ENCODE results near the gene TCL1A.
"Not testable (repeated sequence)": the region's sequence is repeated elsewhere in the genome, so short reads cannot be mapped to it uniquely, and the experiment has no call there.

Gene TCL1A

DNA sequence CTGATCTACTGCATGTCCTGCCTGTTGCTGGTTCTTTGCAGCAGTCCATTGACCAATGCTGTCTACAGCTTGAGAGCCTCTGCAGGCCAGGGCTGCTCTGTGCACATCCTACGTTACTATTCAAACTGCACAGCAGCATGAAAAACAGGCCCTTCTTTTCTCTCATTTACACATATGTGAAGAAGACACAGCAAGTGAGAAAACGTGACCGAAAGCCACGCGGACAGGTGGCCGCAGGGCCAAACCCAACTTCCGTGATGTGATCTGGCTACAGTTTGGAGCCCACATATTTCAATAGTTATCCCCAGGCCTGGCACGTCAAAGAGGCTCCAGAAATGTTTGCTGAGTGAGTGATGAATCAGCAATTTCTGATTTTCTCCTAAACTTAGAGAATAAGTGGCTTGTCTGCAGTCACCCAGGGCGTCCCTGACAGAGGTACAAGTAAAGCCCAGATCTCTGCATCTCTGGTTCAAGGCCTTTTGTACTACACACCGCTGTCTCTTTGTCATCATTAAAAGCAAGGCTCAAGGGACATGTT lies 45.6 kb downstream of the TCL1A start:
- Histone ChIP-seq H3K9ac (ENCODE audit: low read depth, low read length) (no peak overlapping the region), H3K9me3 (ENCODE audit: insufficient read depth, low read depth, low read length) (no peaks in the 10 kb centered on the region), H3K4me1 (ENCODE audit: insufficient read depth, low read length) (peaks cover 6% of the 10 kb centered on the region; the same call in 1 of the 2 replicates), H3K4me3 (ENCODE audit: low read length) (no peak overlapping the region), H3K27ac (ENCODE audit: low read length) (no peak overlapping the region), H3K27me3 (ENCODE audit: insufficient read depth, low read length) (peaks cover 22% of the 10 kb centered on the region; the same call in 1 of the 2 replicates), H3K36me3 (ENCODE audit: insufficient read depth, low read depth, low read length) (no peaks in the 10 kb centered on the region)

DNA sequence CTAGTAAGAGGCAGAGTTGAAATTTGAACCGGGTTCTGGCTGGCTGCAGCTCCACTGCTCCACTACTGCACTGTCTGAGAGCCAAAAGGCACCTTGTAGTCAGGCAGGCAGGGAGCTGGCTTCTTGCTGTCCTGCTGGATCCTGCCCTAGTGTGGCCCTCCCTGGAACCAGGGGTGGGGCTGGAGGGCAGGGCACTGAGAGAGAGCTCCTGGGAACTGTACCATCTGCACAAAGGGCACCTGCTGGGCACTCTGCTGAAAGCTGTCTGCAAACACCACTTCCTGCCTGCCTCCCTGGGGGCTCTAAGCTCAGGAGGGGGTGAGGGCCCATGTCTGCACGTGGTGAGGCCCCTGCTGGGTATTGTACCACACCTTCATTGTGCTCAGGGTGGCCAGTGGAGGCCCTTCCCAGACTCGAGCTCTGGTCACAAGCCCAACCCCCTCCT lies 46.7 kb downstream of the TCL1A start:
- Histone ChIP-seq H3K4me3 (ENCODE audit: low read length) (no peak overlapping the region), H3K27ac (ENCODE audit: low read length) (no peak overlapping the region), H3K4me1 (ENCODE audit: insufficient read depth, low read length) (peaks cover 11% of the 10 kb centered on the region; the same call in 1 of the 2 replicates), H3K27me3 (ENCODE audit: insufficient read depth, low read length) (peaks cover 22% of the 10 kb centered on the region; the same call in 1 of the 2 replicates), H3K9me3 (ENCODE audit: insufficient read depth, low read depth, low read length) (no peaks in the 10 kb centered on the region), H3K36me3 (ENCODE audit: insufficient read depth, low read depth, low read length) (no peaks in the 10 kb centered on the region), H3K9ac (ENCODE audit: low read depth, low read length) (no peak overlapping the region)

DNA sequence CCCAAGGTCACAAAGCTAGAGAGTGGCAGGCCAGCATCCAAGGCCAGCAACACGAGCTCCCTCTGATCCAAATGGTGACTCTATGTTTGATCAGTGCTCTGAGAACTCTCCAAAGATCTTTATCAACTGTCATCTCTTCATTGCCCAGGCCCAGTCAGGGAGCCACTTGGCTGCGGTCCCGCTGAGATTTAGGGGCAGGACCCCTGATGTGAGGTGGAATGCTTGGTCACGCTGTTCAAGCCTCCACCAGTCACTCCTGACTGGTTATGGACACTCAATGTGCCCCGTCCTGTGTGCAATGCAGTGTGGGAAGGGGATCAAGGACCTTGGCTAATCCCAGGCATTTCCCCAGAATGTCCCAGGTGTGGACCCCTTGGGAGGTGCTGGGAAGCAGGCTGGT lies 47.5 kb downstream of the TCL1A start:
- Histone ChIP-seq H3K27ac (ENCODE audit: low read length) (no peak overlapping the region), H3K9me3 (ENCODE audit: insufficient read depth, low read depth, low read length) (no peaks in the 10 kb centered on the region), H3K27me3 (ENCODE audit: insufficient read depth, low read length) (peaks cover 22% of the 10 kb centered on the region; the same call in 1 of the 2 replicates), H3K36me3 (ENCODE audit: insufficient read depth, low read depth, low read length) (no peaks in the 10 kb centered on the region), H3K9ac (ENCODE audit: low read depth, low read length) (no peak overlapping the region), H3K4me1 (ENCODE audit: insufficient read depth, low read length) (peaks cover 11% of the 10 kb centered on the region; the same call in 1 of the 2 replicates), H3K4me3 (ENCODE audit: low read length) (no peak overlapping the region)

DNA sequence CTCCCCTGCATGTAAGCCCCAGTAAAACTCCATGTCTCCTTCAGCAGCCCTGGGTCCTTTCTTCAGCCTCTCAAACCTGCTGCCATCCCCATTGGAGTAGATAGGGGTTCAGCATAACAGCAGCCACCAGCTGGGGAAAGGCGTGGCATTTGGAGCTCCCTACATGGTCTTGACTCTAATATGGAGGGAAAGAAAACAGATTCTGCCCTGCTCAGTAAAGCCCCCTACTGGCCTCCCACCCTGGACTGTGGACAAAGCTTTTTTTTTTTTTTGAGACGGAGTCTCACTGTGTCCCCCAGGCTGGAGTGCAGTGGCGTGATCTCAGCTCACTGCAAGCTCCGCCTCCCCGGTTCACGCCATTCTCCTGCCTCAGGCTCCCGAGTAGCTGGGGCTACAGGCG lies 48.4 kb downstream of the TCL1A start:
- H3K9ac ChIP-seq (ENCODE audit: low read depth, low read length); H3K36me3 ChIP-seq (ENCODE audit: insufficient read depth, low read depth, low read length); H3K27ac ChIP-seq (ENCODE audit: low read length); H3K4me3 ChIP-seq (ENCODE audit: low read length); H3K9me3 ChIP-seq (ENCODE audit: insufficient read depth, low read depth, low read length): not testable (repeated sequence)
- Histone ChIP-seq H3K27me3 (ENCODE audit: insufficient read depth, low read length) (peaks cover 15% of the 10 kb centered on the region; the same call in 1 of the 2 replicates), H3K4me1 (ENCODE audit: insufficient read depth, low read length) (peaks cover 11% of the 10 kb centered on the region; the same call in 1 of the 2 replicates)

DNA sequence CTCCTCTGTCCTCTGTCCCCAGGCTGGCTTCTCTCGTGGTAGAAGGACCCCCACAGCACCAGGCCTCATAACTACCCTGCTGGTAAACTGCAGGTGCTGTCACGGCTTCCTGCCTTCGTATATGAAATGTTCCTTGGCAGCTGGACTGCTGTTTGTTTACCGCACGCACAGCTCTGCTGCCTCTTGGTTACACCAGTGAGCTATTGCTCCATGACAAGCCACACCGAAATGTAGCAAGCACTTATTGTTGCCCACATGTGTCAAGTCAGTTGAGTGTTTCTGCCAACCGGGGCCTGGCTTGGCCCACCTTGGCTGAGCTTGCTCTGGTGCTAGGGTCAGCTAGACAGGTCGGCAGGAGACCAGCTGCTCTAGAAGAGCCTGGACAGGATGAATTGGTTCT lies 49.4 kb downstream of the TCL1A start:
- Histone ChIP-seq H3K4me1 (ENCODE audit: insufficient read depth, low read length) (peaks cover 11% of the 10 kb centered on the region; the same call in 1 of the 2 replicates), H3K27ac (ENCODE audit: low read length) (no peak overlapping the region), H3K27me3 (ENCODE audit: insufficient read depth, low read length) (peaks cover 10% of the 10 kb centered on the region; the same call in 1 of the 2 replicates), H3K36me3 (ENCODE audit: insufficient read depth, low read depth, low read length) (no peaks in the 10 kb centered on the region), H3K4me3 (ENCODE audit: low read length) (no peak overlapping the region), H3K9me3 (ENCODE audit: insufficient read depth, low read depth, low read length) (no peaks in the 10 kb centered on the region), H3K9ac (ENCODE audit: low read depth, low read length) (no peak overlapping the region)

DNA sequence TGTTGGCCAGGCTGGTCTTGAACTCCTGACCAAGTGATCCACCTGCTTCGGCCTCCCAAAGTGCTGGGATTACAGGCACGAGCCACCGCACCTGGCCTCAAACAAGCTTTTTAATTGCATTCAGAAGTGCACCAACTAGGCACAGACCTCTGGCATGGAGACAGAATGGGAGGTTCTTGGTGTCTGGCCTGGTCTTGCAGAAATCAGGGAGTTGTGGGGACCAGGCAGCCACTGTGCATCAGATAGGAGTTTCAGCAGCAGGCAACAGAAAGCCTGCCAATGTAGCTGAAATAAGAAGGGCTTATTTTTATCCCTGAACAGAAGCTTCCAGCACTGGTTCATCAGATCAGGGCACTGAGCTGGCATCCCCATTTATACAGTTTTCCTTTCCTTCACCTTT lies 49.9 kb downstream of the TCL1A start:
- Histone ChIP-seq H3K4me3 (ENCODE audit: low read length) (no peak overlapping the region), H3K9me3 (ENCODE audit: insufficient read depth, low read depth, low read length) (no peaks in the 10 kb centered on the region), H3K9ac (ENCODE audit: low read depth, low read length) (no peak overlapping the region), H3K36me3 (ENCODE audit: insufficient read depth, low read depth, low read length) (no peaks in the 10 kb centered on the region), H3K27ac (ENCODE audit: low read length) (no peak overlapping the region), H3K4me1 (ENCODE audit: insufficient read depth, low read length) (peaks cover 11% of the 10 kb centered on the region; the same call in 1 of the 2 replicates), H3K27me3 (ENCODE audit: insufficient read depth, low read length) (peaks cover 10% of the 10 kb centered on the region; the same call in 1 of the 2 replicates)

DNA sequence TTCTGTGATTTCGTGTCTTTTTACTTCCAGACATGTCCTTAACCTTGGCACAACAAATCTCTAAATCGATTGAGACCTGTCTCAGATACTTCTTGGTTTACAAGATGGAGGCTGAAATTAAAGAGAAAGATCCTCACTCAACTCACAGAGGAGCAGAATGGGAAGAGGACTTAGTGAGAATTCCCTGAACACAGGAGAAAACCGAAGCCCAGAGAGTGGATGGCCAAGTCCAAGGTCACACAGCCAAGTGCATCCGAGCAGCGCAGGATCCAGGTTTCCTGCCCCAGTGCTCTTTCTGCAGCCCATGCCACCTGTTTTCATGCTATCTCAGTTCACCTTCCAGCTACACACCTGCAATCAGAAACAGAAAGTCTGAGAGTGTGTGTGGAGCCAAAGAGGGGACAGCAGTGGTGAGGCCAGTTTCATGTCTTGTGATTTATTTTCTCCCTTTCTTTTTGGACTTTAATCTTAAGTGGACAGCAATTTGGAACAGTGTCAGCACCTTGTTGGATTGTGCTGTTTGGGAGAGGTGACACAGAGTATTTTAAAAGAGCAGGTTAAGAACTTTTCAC lies 50.6 kb downstream of the TCL1A start:
- no peak overlapping the region for H3K4me3 ChIP-seq (ENCODE audit: low read length)
- H3K9ac ChIP-seq (ENCODE audit: low read depth, low read length), result no peak overlapping the region
- no peaks in the 10 kb centered on the region for H3K36me3 ChIP-seq (ENCODE audit: insufficient read depth, low read depth, low read length)
- H3K4me1 ChIP-seq (ENCODE audit: insufficient read depth, low read length), result peaks cover 11% of the 10 kb centered on the region; the same call in 1 of the 2 replicates
- no peak overlapping the region for H3K27ac ChIP-seq (ENCODE audit: low read length)
- H3K27me3 ChIP-seq (ENCODE audit: insufficient read depth, low read length), result peaks cover 2% of the 10 kb centered on the region; the same call in 1 of the 2 replicates
- H3K9me3 ChIP-seq (ENCODE audit: insufficient read depth, low read depth, low read length), result no peaks in the 10 kb centered on the region

DNA sequence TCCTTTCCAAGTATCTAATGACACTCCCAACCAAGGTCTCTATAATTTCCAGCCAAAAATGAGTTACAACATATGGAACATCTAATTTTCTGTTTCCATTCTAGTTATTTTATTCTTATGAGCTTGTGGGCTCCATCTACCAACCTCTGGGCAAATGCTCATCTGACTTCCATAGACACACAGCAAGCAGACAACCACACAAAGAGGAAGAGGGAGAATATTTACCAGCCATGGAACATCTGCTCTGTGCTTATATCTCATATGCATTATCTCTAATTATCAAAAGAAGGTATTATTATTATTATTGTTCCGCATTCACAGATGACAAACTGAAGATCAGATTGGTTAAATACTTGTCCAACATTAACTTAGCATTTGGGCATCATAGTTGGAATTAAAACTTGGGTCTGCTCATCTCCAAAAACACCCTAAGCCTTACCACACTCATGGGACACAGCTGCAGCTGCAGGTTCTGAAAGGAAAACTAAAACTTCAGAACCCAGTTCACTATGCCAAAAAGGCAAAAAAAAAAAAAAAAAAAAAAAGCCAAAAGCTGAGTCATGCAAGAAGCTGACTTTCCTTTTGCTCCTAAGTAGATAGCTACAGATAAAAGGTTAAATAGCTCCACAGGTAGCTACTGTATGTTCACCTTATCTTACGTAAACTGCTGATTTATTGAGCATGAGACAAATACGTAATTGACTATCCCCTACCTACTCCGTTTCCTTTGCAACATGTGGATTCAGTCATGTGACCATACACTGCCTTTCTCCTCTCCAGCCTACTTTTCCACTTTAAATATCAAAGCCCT lies 51.3 kb downstream of the TCL1A start:
- Histone ChIP-seq H3K4me3 (ENCODE audit: low read length) (no peak overlapping the region), H3K27ac (ENCODE audit: low read length) (no peak overlapping the region), H3K9ac (ENCODE audit: low read depth, low read length) (no peak overlapping the region), H3K36me3 (ENCODE audit: insufficient read depth, low read depth, low read length) (no peaks in the 10 kb centered on the region), H3K4me1 (ENCODE audit: insufficient read depth, low read length) (peaks cover 12% of the 10 kb centered on the region; the same call in 1 of the 2 replicates), H3K27me3 (ENCODE audit: insufficient read depth, low read length) (no peaks in the 10 kb centered on the region; the same call in 1 of the 2 replicates), H3K9me3 (ENCODE audit: insufficient read depth, low read depth, low read length) (no peaks in the 10 kb centered on the region)

DNA sequence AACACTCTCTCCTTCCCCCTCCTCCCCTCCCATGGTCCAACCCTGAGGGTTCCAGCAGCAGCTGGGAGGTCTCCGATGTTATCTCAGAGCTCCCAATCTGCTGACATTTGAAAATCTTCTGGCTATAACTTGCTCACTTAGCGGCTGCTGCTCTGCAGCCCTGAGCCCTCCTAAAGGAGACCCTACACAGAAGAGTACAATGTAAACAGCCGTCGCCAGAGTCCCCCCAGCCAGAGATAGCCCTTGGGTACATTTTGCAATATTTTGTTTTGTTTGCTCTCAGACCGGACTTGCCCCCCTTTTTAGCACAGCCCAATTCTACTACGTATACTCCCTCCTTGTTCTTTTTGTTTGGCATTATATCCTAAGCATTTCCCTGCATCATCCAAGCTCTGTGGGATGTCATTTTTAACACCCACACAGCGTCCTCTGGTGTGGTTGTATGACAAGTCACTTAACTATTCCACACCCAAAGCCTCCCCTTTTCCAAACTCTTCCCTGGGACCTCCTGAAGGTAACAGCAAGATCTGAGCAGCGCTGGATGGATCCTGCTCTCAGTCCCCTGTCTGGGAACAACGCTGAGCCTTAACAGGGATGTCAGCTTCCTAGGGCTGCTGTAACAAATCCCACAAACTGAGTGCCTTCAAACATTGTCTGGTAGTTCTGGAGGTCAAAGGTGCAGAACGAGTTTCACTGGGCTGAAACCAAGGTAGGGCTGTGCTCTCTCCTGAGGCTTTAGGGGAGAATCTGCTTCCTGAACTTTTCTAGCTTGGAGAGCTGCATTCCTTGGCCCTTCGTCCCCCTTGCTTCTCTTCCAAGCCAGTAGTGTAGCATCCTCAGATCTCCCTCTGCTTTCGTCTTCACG lies 53.0 kb downstream of the TCL1A start:
- Histone ChIP-seq H3K27ac (ENCODE audit: low read length) (no peak overlapping the region), H3K27me3 (ENCODE audit: insufficient read depth, low read length) (no peaks in the 10 kb centered on the region; the same call in 1 of the 2 replicates), H3K4me3 (ENCODE audit: low read length) (no peak overlapping the region), H3K9ac (ENCODE audit: low read depth, low read length) (no peak overlapping the region), H3K36me3 (ENCODE audit: insufficient read depth, low read depth, low read length) (no peaks in the 10 kb centered on the region), H3K4me1 (ENCODE audit: insufficient read depth, low read length) (peaks cover 8% of the 10 kb centered on the region; the same call in 1 of the 2 replicates), H3K9me3 (ENCODE audit: insufficient read depth, low read depth, low read length) (no peaks in the 10 kb centered on the region)

DNA sequence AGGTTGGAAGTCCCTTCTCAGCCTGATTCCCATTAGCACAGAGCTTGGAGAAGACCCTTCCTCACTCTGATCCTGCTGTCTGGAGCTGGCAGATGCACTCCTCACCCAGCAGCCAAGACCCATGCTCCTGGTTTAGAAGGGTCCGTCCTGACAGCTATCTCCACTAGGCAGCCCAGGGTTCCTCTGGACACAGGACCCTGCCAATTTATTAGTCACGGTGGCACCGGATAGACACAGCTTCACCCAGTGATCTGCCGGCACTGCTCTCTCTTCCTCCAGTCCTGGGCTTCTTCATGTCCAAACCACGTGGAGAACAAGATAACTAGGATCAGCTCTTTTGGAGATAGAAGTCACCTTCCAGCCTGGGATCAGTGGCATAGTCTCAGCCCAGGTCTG lies 53.9 kb downstream of the TCL1A start:
- Histone ChIP-seq H3K27me3 (ENCODE audit: insufficient read depth, low read length) (no peaks in the 10 kb centered on the region; the same call in 1 of the 2 replicates), H3K27ac (ENCODE audit: low read length) (no peak overlapping the region), H3K9me3 (ENCODE audit: insufficient read depth, low read depth, low read length) (no peaks in the 10 kb centered on the region), H3K36me3 (ENCODE audit: insufficient read depth, low read depth, low read length) (no peaks in the 10 kb centered on the region), H3K4me3 (ENCODE audit: low read length) (no peak overlapping the region), H3K9ac (ENCODE audit: low read depth, low read length) (no peak overlapping the region), H3K4me1 (ENCODE audit: insufficient read depth, low read length) (peaks cover 8% of the 10 kb centered on the region; the same call in 1 of the 2 replicates)
